HEK293 (cell line): Measurements from ENCODE around the gene BRD1.

Source experiments
- CTCF ChIA-PET: fragments of 350-600 bp; formaldehyde crosslinking; extraction: SDS; loops from one replicate; lab custom pipeline; 2021; ENCODE audit warnings: antibody characterized with exemption; lab: Yijun Ruan, JAX
- POLR2A ChIA-PET: fragments of 300-600 bp; formaldehyde crosslinking; extraction: SDS; loops from one replicate; lab custom pipeline; 2020; ENCODE audit warnings: antibody characterized with exemption, inconsistent platforms; lab: Yijun Ruan, JAX
- H3K27ac ChIP-seq: fragments of 200-500 bp; sonication (Bioruptor generic); 2 replicates; pipeline ENCODE4 v1.5.1; 2014; ENCODE audit warnings: low read depth, low read length, control low read depth, inconsistent platforms; ENCODE audit errors: extremely low read depth
- H3K36me3 ChIP-seq, 2 experiments: fragments of 200-500 bp in 1 of 2; sonication (Bioruptor generic) in 1 of 2; 1 replicate in 1 of 2; 2 replicates in 1 of 2; pipeline ENCODE4 v1.5.1; 2014 to 2017; ENCODE audit warnings: inconsistent platforms in 2 of 2, low read length in 2 of 2; ENCODE audit not compliant: control insufficient read depth in 2 of 2, insufficient read depth in 1 of 2
- H3K4me1 ChIP-seq: fragments of 200-500 bp; sonication (Bioruptor generic); 2 replicates; pipeline ENCODE4 v1.5.1; 2014; ENCODE audit warnings: mild to moderate bottlenecking, low read length, inconsistent platforms; ENCODE audit not compliant: control insufficient read depth, insufficient read depth
- H3K4me3 ChIP-seq: 2 replicates; pipeline ENCODE4 v1.5.1; 2011; ENCODE audit warnings: low read depth, mild to moderate bottlenecking, control low read depth, low read length, moderate library complexity
- H3K9me3 ChIP-seq: fragments of 200-500 bp; sonication (Bioruptor generic); 2 replicates; pipeline ENCODE4 v1.5.1; 2014; ENCODE audit warnings: low read depth, low read length, inconsistent platforms; ENCODE audit not compliant: control insufficient read depth, insufficient read depth
- KLF1 ChIP-seq: fragments of 450-650 bp; formaldehyde crosslinking; IDR thresholded peaks from 2 replicates; pipeline ENCODE4 v1.5.1; 2016; ENCODE audit warnings: missing biosample characterization, missing genetic modification characterization
- KLF16 ChIP-seq: fragments of 450-650 bp; formaldehyde crosslinking; IDR thresholded peaks from 2 replicates; pipeline ENCODE4 v1.5.1; 2017; ENCODE audit warnings: missing biosample characterization, missing genetic modification characterization
- PBX3 ChIP-seq: sonication (generic); formaldehyde crosslinking; IDR thresholded peaks from 2 replicates; pipeline ENCODE4 v1.8.1; 2022; ENCODE audit warnings: mild to moderate bottlenecking, moderate library complexity, missing genetic modification reagents
- PRDM10 ChIP-seq: fragments of 450-650 bp; formaldehyde crosslinking; IDR thresholded peaks from 2 replicates; pipeline ENCODE4 v1.5.1; 2016; ENCODE audit warnings: missing biosample characterization, missing genetic modification characterization
- SP2 ChIP-seq: fragments of 450-650 bp; formaldehyde crosslinking; IDR thresholded peaks from 2 replicates; pipeline ENCODE4 v1.5.1; 2016; ENCODE audit warnings: missing biosample characterization, missing genetic modification characterization
- SP3 ChIP-seq: fragments of 450-650 bp; formaldehyde crosslinking; IDR thresholded peaks from 2 replicates; pipeline ENCODE4 v1.5.1; 2016; ENCODE audit warnings: missing biosample characterization, missing genetic modification characterization
- YY1 ChIP-seq: fragments of 450-650 bp; formaldehyde crosslinking; IDR thresholded peaks from 2 replicates; pipeline ENCODE4 v1.5.1; 2018; ENCODE audit warnings: missing biosample characterization, missing genetic modification characterization
- ZBTB17 ChIP-seq: fragments of 450-650 bp; formaldehyde crosslinking; IDR thresholded peaks from 2 replicates; pipeline ENCODE4 v1.5.1; 2016; ENCODE audit warnings: missing biosample characterization, missing genetic modification characterization
- ZFHX2 ChIP-seq: fragments of 450-650 bp; formaldehyde crosslinking; conservative IDR thresholded peaks from 2 replicates; pipeline ENCODE4 v1.5.1; 2016; ENCODE audit warnings: missing biosample characterization, missing genetic modification characterization
- ZFP37 ChIP-seq: fragments of 450-650 bp; formaldehyde crosslinking; IDR thresholded peaks from 2 replicates; pipeline ENCODE4 v1.5.1; 2016; ENCODE audit warnings: missing biosample characterization, missing genetic modification characterization
- ZNF112 ChIP-seq: fragments of 450-650 bp; formaldehyde crosslinking; IDR thresholded peaks from 2 replicates; pipeline ENCODE4 v1.5.0; 2017; ENCODE audit warnings: missing biosample characterization, missing genetic modification characterization
- ZNF133 ChIP-seq: fragments of 450-650 bp; formaldehyde crosslinking; IDR thresholded peaks from 2 replicates; pipeline ENCODE4 v1.5.1; 2016; ENCODE audit warnings: missing biosample characterization, missing genetic modification characterization
- ZNF184 ChIP-seq: fragments of 450-650 bp; IDR thresholded peaks from 2 replicates; pipeline ENCODE4 v1.5.1; 2018; ENCODE audit warnings: missing biosample characterization, mild to moderate bottlenecking, missing genetic modification characterization
- ZNF221 ChIP-seq: fragments of 450-650 bp; formaldehyde crosslinking; IDR thresholded peaks from 2 replicates; pipeline ENCODE4 v1.5.1; 2017; ENCODE audit warnings: missing biosample characterization, missing genetic modification characterization, borderline replicate concordance
- ZNF292 ChIP-seq: fragments of 450-650 bp; formaldehyde crosslinking; IDR thresholded peaks from 2 replicates; pipeline ENCODE4 v1.5.1; 2016; ENCODE audit warnings: low read depth, missing biosample characterization, missing genetic modification characterization, borderline replicate concordance
- ZNF394 ChIP-seq: fragments of 450-650 bp; formaldehyde crosslinking; IDR thresholded peaks from 2 replicates; pipeline ENCODE4 v1.5.1; 2016; ENCODE audit warnings: missing biosample characterization, missing genetic modification characterization, mild to moderate bottlenecking, moderate library complexity, borderline replicate concordance
- ZNF513 ChIP-seq: fragments of 450-650 bp; IDR thresholded peaks from 2 replicates; pipeline ENCODE4 v1.5.1; 2018; ENCODE audit warnings: missing biosample characterization, missing genetic modification characterization
- ZNF596 ChIP-seq: fragments of 450-650 bp; IDR thresholded peaks from 2 replicates; pipeline ENCODE4 v1.5.0; 2018; ENCODE audit warnings: missing biosample characterization, mild to moderate bottlenecking, missing genetic modification characterization, moderate library complexity
- ZNF639 ChIP-seq: fragments of 450-650 bp; formaldehyde crosslinking; IDR thresholded peaks from 2 replicates; pipeline ENCODE4 v1.5.1; 2016; ENCODE audit warnings: missing biosample characterization, missing genetic modification characterization
- ZNF645 ChIP-seq: fragments of 450-650 bp; formaldehyde crosslinking; IDR thresholded peaks from 2 replicates; pipeline ENCODE4; 2016; ENCODE audit warnings: missing biosample characterization, missing genetic modification characterization
- ZNF654 ChIP-seq: fragments of 450-650 bp; formaldehyde crosslinking; IDR thresholded peaks from 2 replicates; pipeline ENCODE4 v1.5.1; 2016; ENCODE audit warnings: low read depth, missing biosample characterization, missing genetic modification characterization
- ZNF677 ChIP-seq: fragments of 450-650 bp; IDR thresholded peaks from 2 replicates; pipeline ENCODE4 v1.5.0; 2018; ENCODE audit warnings: missing biosample characterization, mild to moderate bottlenecking, missing genetic modification characterization, moderate library complexity
- ZNF843 ChIP-seq: fragments of 450-650 bp; formaldehyde crosslinking; IDR thresholded peaks from 2 replicates; pipeline ENCODE4 v1.5.1; 2016; ENCODE audit warnings: missing biosample characterization, missing genetic modification characterization
- TF ChIP-seq, protein P1 (sequence below): fragments of 450-650 bp; formaldehyde crosslinking; IDR thresholded peaks from 2 replicates; pipeline ENCODE4 v1.5.1; 2016; ENCODE audit warnings: missing biosample characterization, missing genetic modification characterization
- TF ChIP-seq, protein P2 (sequence below): fragments of 450-650 bp; formaldehyde crosslinking; IDR thresholded peaks from 2 replicates; pipeline ENCODE4 v1.5.1; 2016; ENCODE audit warnings: missing biosample characterization, missing genetic modification characterization

Gene BRD1

DNA sequence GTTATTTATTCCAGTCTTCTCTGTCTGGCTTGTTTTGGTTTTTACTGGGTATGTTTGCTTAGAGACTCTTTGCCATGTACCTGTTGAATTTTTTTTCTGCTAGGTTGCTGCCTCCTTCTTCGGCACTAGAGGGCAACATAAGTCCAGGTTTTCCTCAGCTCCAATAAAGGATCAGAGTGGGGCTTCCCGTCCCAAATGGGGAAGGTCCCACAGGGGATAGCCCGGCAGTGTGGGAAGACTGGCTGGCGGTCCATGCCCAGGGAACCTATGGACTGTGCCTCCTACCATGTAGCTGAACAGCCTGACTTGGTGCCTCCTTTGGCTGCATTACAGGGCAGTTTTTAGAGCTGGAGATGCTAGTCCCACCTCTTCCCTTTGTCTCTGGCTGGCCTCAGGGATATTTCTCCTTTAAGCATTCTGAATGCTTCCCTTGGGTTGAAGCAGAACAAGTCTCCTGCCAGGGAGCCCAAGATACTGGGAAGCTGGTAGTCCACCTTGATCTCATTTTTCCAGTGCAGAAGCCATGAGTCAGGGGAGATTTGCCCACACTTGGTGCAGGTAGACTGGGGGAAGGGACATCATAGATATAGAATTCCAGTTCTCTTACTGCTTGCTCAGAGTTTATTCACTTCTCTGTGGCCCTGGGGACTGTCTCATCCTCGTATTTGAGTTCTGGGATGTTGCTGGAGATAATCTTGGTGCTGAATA lies 60.2 kb downstream of the BRD1 start (continued):
- TF ChIP-seq ZNF292 (no peak), ZNF677 (tag by site-specific recombination) (0 out of 2 replicates have a peak, but pooled peaks have one; percentile 35), ZNF639 (tag by site-specific recombination) (no peak), ZNF513 (no peak), ZNF394 (tag by site-specific recombination) (no peak), PBX3 (CRISPR knock-in tag) (no peak), ZNF596 (tag by site-specific recombination) (no peak), ZNF645 (tag by site-specific recombination) (no peak), ZBTB17 (tag by site-specific recombination) (peak; percentile 24; the same call in 1 of the 2 replicates), ZNF133 (tag by site-specific recombination) (no peak), ZFHX2 (tag by site-specific recombination) (no peak), ZFP37 (no peak)

DNA sequence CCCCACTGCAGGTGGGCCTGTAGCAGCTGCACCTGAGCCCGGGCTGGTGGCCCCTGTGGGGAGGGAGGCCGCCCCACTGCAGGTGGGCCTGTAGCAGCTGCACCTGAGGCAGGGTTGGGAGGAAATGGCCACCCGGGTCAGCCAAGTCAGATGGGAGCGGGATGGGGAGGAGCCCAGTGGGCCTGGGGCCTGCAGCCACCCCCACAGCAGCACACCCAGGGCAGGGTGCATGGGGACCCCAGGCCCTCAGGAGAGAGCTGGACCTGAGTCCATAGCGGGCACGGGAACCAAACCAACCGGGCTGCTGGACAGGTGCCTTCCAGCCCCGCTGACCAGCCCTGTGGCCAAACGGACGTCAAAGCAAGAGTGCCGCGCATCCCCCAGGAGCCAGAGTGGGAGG lies 61.7 kb downstream of the BRD1 start:
- no peak overlapping the region for H3K4me3 ChIP-seq
- H3K36me3 ChIP-seq: no peaks in the 10 kb centered on the region
- H3K4me1 ChIP-seq: no peaks in the 10 kb centered on the region
- H3K27ac ChIP-seq: no peak overlapping the region
- POLR2A ChIA-PET: interaction anchor here (0.5 kb wide), 1 partner anchor 630 kb away, joined by 8 read pairs; no protein-coding TSS in a partner anchor
- CTCF ChIA-PET: interaction anchor here (0.6 to 2.2 kb wide), 2 partner anchors 264 to 271 kb away, joined by 3 to 11 read pairs; no protein-coding TSS in a partner anchor
- H3K9me3 ChIP-seq: no peaks in the 10 kb centered on the region
- TF ChIP-seq, protein P1, sequence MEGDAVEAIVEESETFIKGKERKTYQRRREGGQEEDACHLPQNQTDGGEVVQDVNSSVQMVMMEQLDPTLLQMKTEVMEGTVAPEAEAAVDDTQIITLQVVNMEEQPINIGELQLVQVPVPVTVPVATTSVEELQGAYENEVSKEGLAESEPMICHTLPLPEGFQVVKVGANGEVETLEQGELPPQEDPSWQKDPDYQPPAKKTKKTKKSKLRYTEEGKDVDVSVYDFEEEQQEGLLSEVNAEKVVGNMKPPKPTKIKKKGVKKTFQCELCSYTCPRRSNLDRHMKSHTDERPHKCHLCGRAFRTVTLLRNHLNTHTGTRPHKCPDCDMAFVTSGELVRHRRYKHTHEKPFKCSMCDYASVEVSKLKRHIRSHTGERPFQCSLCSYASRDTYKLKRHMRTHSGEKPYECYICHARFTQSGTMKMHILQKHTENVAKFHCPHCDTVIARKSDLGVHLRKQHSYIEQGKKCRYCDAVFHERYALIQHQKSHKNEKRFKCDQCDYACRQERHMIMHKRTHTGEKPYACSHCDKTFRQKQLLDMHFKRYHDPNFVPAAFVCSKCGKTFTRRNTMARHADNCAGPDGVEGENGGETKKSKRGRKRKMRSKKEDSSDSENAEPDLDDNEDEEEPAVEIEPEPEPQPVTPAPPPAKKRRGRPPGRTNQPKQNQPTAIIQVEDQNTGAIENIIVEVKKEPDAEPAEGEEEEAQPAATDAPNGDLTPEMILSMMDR: no peak
- TF ChIP-seq, protein P2, sequence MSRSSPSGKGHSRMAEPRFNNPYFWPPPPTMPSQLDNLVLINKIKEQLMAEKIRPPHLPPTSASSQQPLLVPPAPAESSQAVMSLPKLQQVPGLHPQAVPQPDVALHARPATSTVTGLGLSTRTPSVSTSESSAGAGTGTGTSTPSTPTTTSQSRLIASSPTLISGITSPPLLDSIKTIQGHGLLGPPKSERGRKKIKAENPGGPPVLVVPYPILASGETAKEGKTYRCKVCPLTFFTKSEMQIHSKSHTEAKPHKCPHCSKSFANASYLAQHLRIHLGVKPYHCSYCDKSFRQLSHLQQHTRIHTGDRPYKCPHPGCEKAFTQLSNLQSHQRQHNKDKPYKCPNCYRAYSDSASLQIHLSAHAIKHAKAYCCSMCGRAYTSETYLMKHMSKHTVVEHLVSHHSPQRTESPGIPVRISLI (tag by site-specific recombination): no peak
- no peak for TF ChIP-seq SP2 (tag by site-specific recombination)
- TF ChIP-seq ZNF654 (tag by site-specific recombination): no peak
- TF ChIP-seq KLF1 (tag by site-specific recombination): no peak
- no peak for TF ChIP-seq PRDM10 (tag by site-specific recombination)
- no peak for TF ChIP-seq YY1 (tag by site-specific recombination)
- no peak for TF ChIP-seq KLF16
- TF ChIP-seq SP3 (tag by site-specific recombination): no peak
- no peak for TF ChIP-seq ZNF112 (tag by site-specific recombination)
- no peak for TF ChIP-seq ZNF843 (tag by site-specific recombination)
- TF ChIP-seq ZNF184 (tag by site-specific recombination): no peak
- no peak for TF ChIP-seq ZNF221 (tag by site-specific recombination)
